Panc1 (cell line): Measurements from ENCODE around the gene MORN4. TPM values are rescaled to one million over a fixed set of nuclear protein-coding genes. Genes with fewer than 3 reads are reported as not detected.

Source experiments
- ATAC-seq: fragments of 200-7000 bp; cut with Tn5 transposase; 2 replicates; pipeline ENCODE4 v1.9.1; 2020; ENCODE audit warnings: mild to moderate bottlenecking, moderate library complexity
- BruUV-seq: library from RNA; stranded (reverse); fragments of 400-500 nt; replicated peaks from 2 replicates; lab custom pipeline; 2021; lab: Mats Ljungman, UMichigan
- CTCF ChIA-PET: fragments of 300-600 bp; sonication (Branson Sonifier 250); formaldehyde crosslinking; loops from one replicate; lab custom pipeline; 2022; ENCODE audit warnings: antibody characterized with exemption; lab: Charles Lee
- POLR2A ChIA-PET: fragments of 300-600 bp; sonication (Branson Sonifier 250); formaldehyde crosslinking; loops from one replicate; lab custom pipeline; 2022; ENCODE audit warnings: antibody characterized with exemption; lab: Charles Lee
- DNase-seq: peaks from one replicate; pipeline ENCODE4 v3.0.0-alpha.2; 2010; ENCODE audit warnings: low read depth, low spot score
- H3K27ac ChIP-seq: 2 replicates; pipeline ENCODE4 v1.5.1; 2011; ENCODE audit warnings: mild to moderate bottlenecking, low read length, inconsistent platforms
- H3K27me3 ChIP-seq: fragments of 200-500 bp; sonication (Bioruptor generic); 2 replicates; pipeline ENCODE4 v1.6.0; 2014; ENCODE audit warnings: low read length, inconsistent platforms; ENCODE audit not compliant: control insufficient read depth, insufficient read depth
- H3K36me3 ChIP-seq: fragments of 200-500 bp; sonication (Bioruptor generic); 2 replicates; pipeline ENCODE4 v1.5.1; 2014; ENCODE audit warnings: inconsistent platforms, mild to moderate bottlenecking, low read length, moderate library complexity; ENCODE audit not compliant: control insufficient read depth, insufficient read depth
- H3K4me1 ChIP-seq: 2 replicates; pipeline ENCODE4 v1.5.1; 2011; ENCODE audit warnings: inconsistent platforms, mild to moderate bottlenecking, low read length, moderate library complexity; ENCODE audit not compliant: control insufficient read depth, insufficient read depth
- H3K4me3 ChIP-seq, 2 experiments: 2 replicates each; pipeline ENCODE4 v1.5.1; 2011 to 2012; ENCODE audit warnings: low read depth in 2 of 2, low read length in 2 of 2, mild to moderate bottlenecking in 2 of 2, inconsistent platforms in 1 of 2, moderate library complexity in 1 of 2
- H3K9me3 ChIP-seq: fragments of 200-500 bp; sonication (Bioruptor generic); 2 replicates; pipeline ENCODE4 v1.5.1; 2014; ENCODE audit warnings: low read depth, mild to moderate bottlenecking, inconsistent platforms, low read length, moderate library complexity; ENCODE audit not compliant: control insufficient read depth, insufficient read depth
- CTCF ChIP-seq: fragments of 450-650 bp; IDR thresholded peaks from 2 replicates; pipeline ENCODE4 v1.5.1; 2017; ENCODE audit warnings: mild to moderate bottlenecking
- POLR2AphosphoS5 ChIP-seq: IDR thresholded peaks from 2 replicates; pipeline ENCODE4 v1.6.1; 2012; ENCODE audit warnings: mild to moderate bottlenecking, low read depth, low read length, moderate library complexity
- REST ChIP-seq, 2 experiments: IDR thresholded peaks; 2 replicates each; pipeline ENCODE4 v1.6.1; 2011 to 2012; ENCODE audit warnings: low read depth in 2 of 2, control low read depth in 1 of 2, low read length in 1 of 2, mild to moderate bottlenecking in 1 of 2, moderate library complexity in 1 of 2; ENCODE audit not compliant: insufficient read depth in 1 of 2
- SIN3A ChIP-seq: IDR thresholded peaks from 2 replicates; pipeline ENCODE4 v1.6.1; 2012; ENCODE audit warnings: low read depth, mild to moderate bottlenecking, low read length, moderate library complexity, borderline replicate concordance; ENCODE audit not compliant: insufficient read depth
- TCF7L2 ChIP-seq: IDR thresholded peaks from 2 replicates; pipeline ENCODE4 v1.6.1; 2011; ENCODE audit warnings: mild to moderate bottlenecking, low read depth, low read length, inconsistent platforms
- in situ Hi-C: cut with HindIII; loops from 2 replicates; pipeline ENCODE4 v1.10.0; 2016; ENCODE audit warnings: low sequenced_read_pairs, low pct_unique_long_range_greater_than_20kb
- intact Hi-C: fragments of 100-400 bp; cut with micrococcal nuclease; formaldehyde crosslinking; loops from one replicate; pipeline ENCODE4 v1.10.0; 2022; ENCODE audit not compliant: unreplicated experiment
- total RNA-seq: library from RNA; stranded (reverse); gene quantifications from one replicate; pipeline ENCODE4 v1.2.1, GENCODE V29; 2021; ENCODE audit not compliant: unreplicated experiment

The MORN4 gene
- total RNA-seq, 1 experiment from 2014 or later, result 17.9 TPM

DNA sequence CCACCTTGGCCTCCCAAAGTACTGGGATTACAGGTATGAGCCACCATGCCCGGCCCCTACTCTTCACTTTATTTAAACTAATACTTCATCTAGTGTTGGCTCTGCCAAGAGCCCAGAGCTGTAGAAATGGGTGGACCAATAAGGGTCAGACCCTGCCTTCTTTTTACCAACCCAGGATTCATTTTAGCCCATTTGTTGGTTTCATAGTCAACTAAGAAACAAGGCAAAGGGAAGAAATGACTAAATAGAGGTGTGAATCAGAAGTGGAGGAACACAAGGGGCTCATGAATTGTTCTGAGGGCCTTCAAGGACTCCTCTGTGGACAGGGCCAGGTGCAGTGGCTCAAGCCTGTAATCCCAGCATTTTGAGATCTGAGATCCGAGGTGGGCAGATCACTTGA lies 59.6 kb downstream of the MORN4 start:
- peak overlapping the region; percentile 87 for H3K27ac ChIP-seq
- no peaks in the 10 kb centered on the region for H3K9me3 ChIP-seq
- POLR2A ChIA-PET, result interaction anchor here (0.6 to 0.7 kb wide), 2 partner anchors 19 to 24 kb away, joined by 3 read pairs; no protein-coding TSS in a partner anchor
- ATAC-seq (no peak), DNase-seq (no peak)
- H3K4me3 ChIP-seq, result no peak overlapping the region
- CTCF ChIA-PET, result interaction anchor here (0.6 to 1.6 kb wide), 2 partner anchors 38 to 114 kb away, joined by 4 read pairs; no protein-coding TSS in a partner anchor
- no peaks in the 10 kb centered on the region for H3K36me3 ChIP-seq
- H3K27me3 ChIP-seq, result no peaks in the 10 kb centered on the region
- H3K4me1 ChIP-seq, result peaks cover 55% of the 10 kb centered on the region
- in situ Hi-C loops (no loop called here), intact Hi-C loops (loop anchor here (2.0 kb wide), 1 partner anchor 39 kb away; no protein-coding TSS in a partner anchor)
- no peak for TF ChIP-seq REST (IDR thresholded peaks at IDR 0.05; ENCODE audit: insufficient read depth in 1 of 2, low read depth in 2 of 2, low read length in 1 of 2)
- TF ChIP-seq TCF7L2, result no peak
- no peak for TF ChIP-seq SIN3A
- no peak for TF ChIP-seq CTCF
- TF ChIP-seq POLR2AphosphoS5, result no peak
- no TSS peak for BruUV-seq

DNA sequence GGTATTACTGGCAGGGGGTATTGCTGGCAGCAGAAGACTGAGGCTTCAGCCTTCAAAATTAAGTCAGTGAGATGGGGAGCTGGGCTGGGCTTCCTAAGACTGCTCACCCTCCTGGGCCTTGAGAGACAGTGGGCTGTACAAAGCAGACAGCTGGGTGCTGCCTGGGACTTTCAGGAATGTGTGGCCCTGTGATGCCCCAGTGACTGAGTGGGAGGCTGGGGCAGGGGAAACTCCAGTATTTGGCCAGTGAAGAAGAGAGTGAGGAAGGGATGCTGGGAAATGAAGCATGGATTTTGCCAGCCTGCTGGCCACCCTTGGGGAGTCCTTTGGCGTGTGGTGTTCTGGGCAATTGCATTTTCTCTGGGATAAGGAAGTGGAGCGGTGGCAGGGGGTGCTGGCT lies 60.3 kb downstream of the MORN4 start:
- POLR2A ChIA-PET, result interaction anchor here (0.7 kb wide), 1 partner anchor 20 kb away, joined by 3 read pairs; no protein-coding TSS in a partner anchor
- in situ Hi-C loops (no loop called here), intact Hi-C loops (loop anchor here (2.0 kb wide), 1 partner anchor 40 kb away; no protein-coding TSS in a partner anchor)
- CTCF ChIA-PET, result interaction anchor here (1.7 to 2.4 kb wide), 2 partner anchors 23 to 39 kb away, joined by 4 to 23 read pairs; no protein-coding TSS in a partner anchor
- ATAC-seq, result no peak
- Histone ChIP-seq H3K4me3 (no peak overlapping the region), H3K4me1 (peaks cover 55% of the 10 kb centered on the region), H3K27me3 (no peaks in the 10 kb centered on the region), H3K9me3 (no peaks in the 10 kb centered on the region), H3K27ac (peak overlapping the region; percentile 83), H3K36me3 (no peaks in the 10 kb centered on the region)
- no peak for DNase-seq
- TF ChIP-seq REST (IDR thresholded peaks at IDR 0.05; ENCODE audit: insufficient read depth in 1 of 2, low read depth in 2 of 2, low read length in 1 of 2) (no peak), CTCF (no peak), SIN3A (no peak), POLR2AphosphoS5 (no peak), TCF7L2 (no peak)
- no TSS peak for BruUV-seq
